ENCODE measurements around the gene SLC5A9. TPM values are rescaled to one million over a fixed set of nuclear protein-coding genes. Genes with fewer than 3 reads are reported as not detected.
A peak's percentile ranks its signal among the peaks of the same experiment; 100 is the strongest.

The SLC5A9 gene
- 0.25 TPM for total RNA-seq (2013)
- polyA plus RNA-seq (under 1 TPM; 0.15 to 0.42 (median 0.28) TPM), polyA minus RNA-seq (0.14 TPM in 1 of 2 replicates, not detected in the other), total RNA-seq (0 to 1.4 (median 0.17) reads per million in 11 experiments)

DNA sequence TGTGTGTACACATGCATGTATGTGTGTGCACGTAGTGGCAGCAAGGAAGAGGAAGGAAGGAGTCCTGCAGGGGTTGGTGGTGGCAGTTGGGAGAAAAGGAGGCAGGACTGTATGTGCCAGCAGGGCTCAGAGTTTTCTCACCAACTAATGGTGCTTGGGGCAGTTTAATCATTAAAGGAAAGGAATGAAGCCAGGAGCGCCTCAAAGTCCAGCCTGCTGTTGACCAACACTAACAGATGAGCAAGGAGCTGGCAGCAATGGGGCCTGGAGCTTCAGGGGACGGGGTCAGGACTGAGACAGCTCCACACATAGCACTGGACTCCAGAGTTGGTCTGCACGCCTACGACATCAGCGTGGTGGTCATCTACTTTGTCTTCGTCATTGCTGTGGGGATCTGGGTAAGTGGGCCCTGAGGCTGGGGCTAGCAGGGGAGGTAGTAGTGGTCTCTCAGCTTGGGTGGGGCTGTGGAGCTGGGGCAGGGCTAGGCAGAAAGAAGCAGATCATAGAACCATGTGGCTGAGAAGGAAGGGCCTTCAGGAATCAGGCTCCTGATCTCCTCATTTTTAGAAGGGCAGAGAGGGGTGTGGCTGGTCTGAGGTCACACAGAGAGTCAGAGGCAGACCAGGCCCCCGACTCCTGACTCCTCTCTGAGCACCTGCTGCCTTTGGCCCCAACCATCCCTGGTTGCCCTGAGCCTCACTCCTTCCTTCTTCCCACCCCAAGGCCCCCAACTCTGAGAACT lies at the start of gene SLC5A9:
TSS of gene SLC5A9 (plus strand) at position 216 of the 742 bp plus-strand sequence. CDS start at position 237, 21 bp downstream.
- no peak within 1 kb of the TSS for H3K4me2 ChIP-seq (replicated peaks; ENCODE audit: extremely low read depth, low read length, poor library complexity, severe bottlenecking)
- Mint-ChIP-seq H3K4me1 (peaks cover 28% of the 10 kb centered on the region), H3K4me3 (no peak within 1 kb of the TSS), H3K27ac (peak within 1 kb of the TSS in 1 of 7 donors; percentile 38), H3K27me3 (ENCODE audit: low read depth in 3 of 3) (no peaks in the 10 kb centered on the region), H3K36me3 (no peaks in the 10 kb centered on the region), H3K9me3 (peaks cover 0 to 2% (median 0%) of the 10 kb centered on the region in 7 donors)
- no peak within 1 kb of the TSS for H3K4me3 ChIP-seq (replicated peaks in 1 of 3; ENCODE audit: low read depth in 2 of 3, low read length in 3 of 3)
- intact Hi-C loops (cut with micrococcal nuclease) = loop anchor here in 1 of 2 donors (10.0 kb wide), 1 partner anchor 208 kb away; no protein-coding TSS in a partner anchor
- no peak within 1 kb of the TSS for H2AFZ ChIP-seq (ENCODE audit: insufficient read depth, low read depth, low read length, poor library complexity, severe bottlenecking)
- no peaks in the 10 kb centered on the region for H3K9me3 ChIP-seq (replicated peaks in 1 of 2; ENCODE audit: control insufficient read depth in 1 of 2, insufficient read depth in 1 of 2, low read length in 2 of 2)
- H3K36me3 ChIP-seq (replicated peaks in 1 of 2; ENCODE audit: control insufficient read depth in 1 of 2, insufficient read depth in 2 of 2, low read length in 2 of 2) = no peaks in the 10 kb centered on the region
- WGBS (ENCODE audit: insufficient coverage) = 86% methylated on average over 7 of the region's 8 CpGs
- no peak within 1 kb of the TSS for H3K9ac ChIP-seq (ENCODE audit: insufficient read depth, low read length, poor library complexity, severe bottlenecking)
- no peak for DNase-seq
- H4K20me1 ChIP-seq (ENCODE audit: insufficient read depth, low read length) = no peaks in the 10 kb centered on the region
- TF ChIP-seq CTCF (IDR thresholded peaks at IDR 0.05) = no peak
- no peaks in the 10 kb centered on the region for H3K79me2 ChIP-seq (ENCODE audit: insufficient read depth, low read length)
- peaks cover 28 to 30% of the 10 kb centered on the region in 2 donors for H3K4me1 ChIP-seq (ENCODE audit: control insufficient read depth in 1 of 2, insufficient read depth in 2 of 2, low read length in 2 of 2)
- H3K27me3 ChIP-seq (ENCODE audit: control insufficient read depth in 2 of 2, insufficient read depth in 2 of 2, low read length in 2 of 2) = no peaks in the 10 kb centered on the region
- H3K27ac ChIP-seq (ENCODE audit: low read depth in 1 of 2, low read length in 2 of 2) = no peak within 1 kb of the TSS

DNA sequence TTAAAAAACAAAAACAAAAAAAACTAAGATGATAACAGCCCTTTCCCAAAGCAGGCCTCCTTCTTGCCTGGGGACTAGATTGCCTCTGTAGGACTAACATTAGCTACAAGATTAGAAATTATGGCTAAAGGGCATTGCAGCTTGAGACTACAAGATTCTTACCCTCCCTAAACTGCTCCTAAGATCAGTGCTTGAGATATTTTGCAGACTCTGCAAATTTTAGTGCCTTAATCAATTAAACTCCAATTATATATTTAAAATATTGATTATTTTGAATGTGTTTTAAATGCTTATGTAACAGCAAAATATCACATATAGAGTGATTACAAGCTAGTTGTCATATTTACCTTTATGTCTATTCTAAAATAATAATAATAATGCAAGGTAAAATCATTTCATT lies 47.4 kb upstream of the SLC5A9 start:
- H3K9ac ChIP-seq (ENCODE audit: insufficient read depth, low read length, poor library complexity, severe bottlenecking) = no peak overlapping the region
- intact Hi-C loops (cut with micrococcal nuclease) = no loop called here
- H3K27me3 ChIP-seq (ENCODE audit: control insufficient read depth in 2 of 2, insufficient read depth in 2 of 2, low read length in 2 of 2) = no peaks in the 10 kb centered on the region
- no peaks in the 10 kb centered on the region for H3K9me3 ChIP-seq (replicated peaks in 1 of 2; ENCODE audit: control insufficient read depth in 1 of 2, insufficient read depth in 1 of 2, low read length in 2 of 2)
- H3K4me2 ChIP-seq (replicated peaks; ENCODE audit: extremely low read depth, low read length, poor library complexity, severe bottlenecking) = no peak overlapping the region
- H4K20me1 ChIP-seq (ENCODE audit: insufficient read depth, low read length) = no peaks in the 10 kb centered on the region
- no peaks in the 10 kb centered on the region for H3K36me3 ChIP-seq (replicated peaks in 1 of 2; ENCODE audit: control insufficient read depth in 1 of 2, insufficient read depth in 2 of 2, low read length in 2 of 2)
- no peak overlapping the region for H3K27ac ChIP-seq (ENCODE audit: low read depth in 1 of 2, low read length in 2 of 2)
- TF ChIP-seq CTCF (IDR thresholded peaks at IDR 0.05) = no peak
- no peaks in the 10 kb centered on the region for H3K79me2 ChIP-seq (ENCODE audit: insufficient read depth, low read length)
- Mint-ChIP-seq H3K9me3 (peaks cover 0 to 11% (median 5%) of the 10 kb centered on the region in 7 donors), H3K4me1 (no peaks in the 10 kb centered on the region), H3K4me3 (no peak overlapping the region), H3K27me3 (ENCODE audit: low read depth in 3 of 3) (peaks cover 0 to 5% (median 4%) of the 10 kb centered on the region in 3 donors), H3K27ac (no peak overlapping the region), H3K36me3 (no peaks in the 10 kb centered on the region)
- H2AFZ ChIP-seq (ENCODE audit: insufficient read depth, low read depth, low read length, poor library complexity, severe bottlenecking) = no peak overlapping the region
- H3K4me1 ChIP-seq (ENCODE audit: control insufficient read depth in 1 of 2, insufficient read depth in 2 of 2, low read length in 2 of 2) = no peaks in the 10 kb centered on the region
- H3K4me3 ChIP-seq (replicated peaks in 1 of 3; ENCODE audit: low read depth in 2 of 3, low read length in 3 of 3) = no peak overlapping the region
- no peak for DNase-seq
